ENCODE results near the gene CD300LG. TPM values are rescaled to one million over a fixed set of nuclear protein-coding genes. Genes with fewer than 3 reads are reported as not detected.

CD300LG gene
- total RNA-seq, 2 experiments from 2014 or later: not detected

- Mint-ChIP-seq H3K36me3 (ENCODE audit: low read depth) (no peaks in the 10 kb centered on the region), H3K9me3 (no peaks in the 10 kb centered on the region), H3K27ac (no peak overlapping the region), H3K27me3 (peaks cover 2% of the 10 kb centered on the region), H3K4me3 (no peak overlapping the region), H3K4me1 (no peaks in the 10 kb centered on the region)
- ChIA-PET CTCF (no interaction called here), POLR2A (no interaction called here)
- no peak for DNase-seq
Measured at GRCh38 chr17:43814026-43814425, 33.0 kb upstream of the CD300LG start.

GRCh38 chr17:43814714-43815113 lies 32.3 kb upstream of the CD300LG start:
- CTCF ChIA-PET: no interaction called here
- Mint-ChIP-seq H3K27ac (no peak overlapping the region), H3K27me3 (peaks cover 2% of the 10 kb centered on the region), H3K4me3 (no peak overlapping the region), H3K9me3 (no peaks in the 10 kb centered on the region), H3K4me1 (no peaks in the 10 kb centered on the region), H3K36me3 (ENCODE audit: low read depth) (no peaks in the 10 kb centered on the region)
- POLR2A ChIA-PET: no interaction called here
- no peak for DNase-seq

- no peak overlapping the region for H3K4me3 Mint-ChIP-seq
- no peaks in the 10 kb centered on the region for H3K4me1 Mint-ChIP-seq
- no peaks in the 10 kb centered on the region for H3K27me3 Mint-ChIP-seq
- H3K36me3 Mint-ChIP-seq (ENCODE audit: low read depth): no peaks in the 10 kb centered on the region
- CTCF ChIA-PET: interaction anchor here (1.6 to 2.0 kb wide), 3 partner anchors 23 to 38 kb away, joined by 3 to 6 read pairs (median 4); partner anchors contain the start of genes CD300LG and DUSP3
- POLR2A ChIA-PET: no interaction called here
- H3K27ac Mint-ChIP-seq: no peak overlapping the region
- no peaks in the 10 kb centered on the region for H3K9me3 Mint-ChIP-seq
- no peak for DNase-seq
Measured at GRCh38 chr17:43816336-43817320, 30.3 kb upstream of the CD300LG start.

GRCh38 chr17:43817826-43818225 lies 29.1 kb upstream of the CD300LG start:
- no peak overlapping the region for H3K27ac Mint-ChIP-seq
- CTCF ChIA-PET: interaction anchor here (1.0 to 2.0 kb wide), 5 partner anchors 22 to 104 kb away, joined by 3 to 6 read pairs (median 3); partner anchors contain the start of genes CD300LG and DUSP3
- H3K4me1 Mint-ChIP-seq: no peaks in the 10 kb centered on the region
- H3K4me3 Mint-ChIP-seq: no peak overlapping the region
- POLR2A ChIA-PET: no interaction called here
- no peaks in the 10 kb centered on the region for H3K27me3 Mint-ChIP-seq
- no peaks in the 10 kb centered on the region for H3K9me3 Mint-ChIP-seq
- DNase-seq: no peak
- H3K36me3 Mint-ChIP-seq (ENCODE audit: low read depth): no peaks in the 10 kb centered on the region

GRCh38 chr17:43818966-43819365 lies 28.0 kb upstream of the CD300LG start:
- H3K4me3 Mint-ChIP-seq: no peak overlapping the region
- no peak overlapping the region for H3K27ac Mint-ChIP-seq
- DNase-seq: no peak
- H3K27me3 Mint-ChIP-seq: no peaks in the 10 kb centered on the region
- H3K36me3 Mint-ChIP-seq (ENCODE audit: low read depth): no peaks in the 10 kb centered on the region
- CTCF ChIA-PET: interaction anchor here (1.0 to 1.3 kb wide), 2 partner anchors 12 to 33 kb away, joined by 3 to 4 read pairs; no protein-coding TSS in a partner anchor
- POLR2A ChIA-PET: no interaction called here
- no peaks in the 10 kb centered on the region for H3K4me1 Mint-ChIP-seq
- H3K9me3 Mint-ChIP-seq: no peaks in the 10 kb centered on the region

- H3K9me3 Mint-ChIP-seq: no peaks in the 10 kb centered on the region
- ChIA-PET POLR2A (no interaction called here), CTCF (no interaction called here)
- H3K27me3 Mint-ChIP-seq: no peaks in the 10 kb centered on the region
- no peak overlapping the region for H3K4me3 Mint-ChIP-seq
- H3K27ac Mint-ChIP-seq: no peak overlapping the region
- no peak for DNase-seq
- H3K4me1 Mint-ChIP-seq: no peaks in the 10 kb centered on the region
- H3K36me3 Mint-ChIP-seq (ENCODE audit: low read depth): no peaks in the 10 kb centered on the region
Measured at GRCh38 chr17:43820759-43821158, 26.2 kb upstream of the CD300LG start.

- no peaks in the 10 kb centered on the region for H3K9me3 Mint-ChIP-seq
- no peak for DNase-seq
- POLR2A ChIA-PET: no interaction called here
- H3K4me1 Mint-ChIP-seq: no peaks in the 10 kb centered on the region
- no peaks in the 10 kb centered on the region for H3K36me3 Mint-ChIP-seq (ENCODE audit: low read depth)
- H3K4me3 Mint-ChIP-seq: no peak overlapping the region
- CTCF ChIA-PET: interaction anchor here (0.6 kb wide), 1 partner anchor 179 kb away, joined by 3 read pairs; no protein-coding TSS in a partner anchor
- H3K27ac Mint-ChIP-seq: no peak overlapping the region
- no peaks in the 10 kb centered on the region for H3K27me3 Mint-ChIP-seq
Measured at GRCh38 chr17:43822570-43823190, 24.3 kb upstream of the CD300LG start.

GRCh38 chr17:43823350-43824084 lies 23.5 kb upstream of the CD300LG start:
- Mint-ChIP-seq H3K4me1 (no peaks in the 10 kb centered on the region), H3K9me3 (no peaks in the 10 kb centered on the region), H3K27ac (no peak overlapping the region), H3K4me3 (no peak overlapping the region), H3K36me3 (ENCODE audit: low read depth) (no peaks in the 10 kb centered on the region), H3K27me3 (no peaks in the 10 kb centered on the region)
- POLR2A ChIA-PET: no interaction called here
- no peak for DNase-seq
- CTCF ChIA-PET: interaction anchor here (0.6 to 2.0 kb wide), 2 partner anchors 23 to 180 kb away, joined by 3 to 5 read pairs; no protein-coding TSS in a partner anchor

- Mint-ChIP-seq H3K4me3 (no peak overlapping the region), H3K27me3 (peaks cover 3% of the 10 kb centered on the region), H3K27ac (no peak overlapping the region), H3K9me3 (no peaks in the 10 kb centered on the region), H3K36me3 (ENCODE audit: low read depth) (no peaks in the 10 kb centered on the region), H3K4me1 (no peaks in the 10 kb centered on the region)
- ChIA-PET CTCF (interaction anchor here (2.0 kb wide), 1 partner anchor 20 kb away, joined by 5 read pairs; no protein-coding TSS in a partner anchor), POLR2A (interaction anchor here (0.6 kb wide), 1 partner anchor 227 kb away, joined by 3 read pairs; no protein-coding TSS in a partner anchor)
- no peak for DNase-seq
Measured at GRCh38 chr17:43825567-43825966, 21.4 kb upstream of the CD300LG start.

GRCh38 chr17:43826206-43826605 lies 20.8 kb upstream of the CD300LG start:
- POLR2A ChIA-PET: interaction anchor here (0.6 kb wide), 1 partner anchor 228 kb away, joined by 3 read pairs; no protein-coding TSS in a partner anchor
- Mint-ChIP-seq H3K9me3 (no peaks in the 10 kb centered on the region), H3K4me3 (no peak overlapping the region), H3K4me1 (peaks cover 3% of the 10 kb centered on the region), H3K27ac (no peak overlapping the region), H3K36me3 (ENCODE audit: low read depth) (no peaks in the 10 kb centered on the region), H3K27me3 (peaks cover 9% of the 10 kb centered on the region)
- CTCF ChIA-PET: interaction anchor here (1.5 kb wide), 1 partner anchor 20 kb away, joined by 4 read pairs; no protein-coding TSS in a partner anchor
- DNase-seq: no peak

- ChIA-PET CTCF (interaction anchor here (1.5 kb wide), 1 partner anchor 19 kb away, joined by 4 read pairs; no protein-coding TSS in a partner anchor), POLR2A (no interaction called here)
- DNase-seq: no peak
- H3K27ac Mint-ChIP-seq: no peak overlapping the region
- H3K36me3 Mint-ChIP-seq (ENCODE audit: low read depth): no peaks in the 10 kb centered on the region
- peaks cover 22% of the 10 kb centered on the region for H3K27me3 Mint-ChIP-seq
- peaks cover 6% of the 10 kb centered on the region for H3K4me1 Mint-ChIP-seq
- H3K9me3 Mint-ChIP-seq: no peaks in the 10 kb centered on the region
- no peak overlapping the region for H3K4me3 Mint-ChIP-seq
Measured at GRCh38 chr17:43827596-43827995, 19.4 kb upstream of the CD300LG start.

GRCh38 chr17:43829738-43830137 lies 17.2 kb upstream of the CD300LG start:
- no peaks in the 10 kb centered on the region for H3K9me3 Mint-ChIP-seq
- H3K27ac Mint-ChIP-seq: no peak overlapping the region
- H3K36me3 Mint-ChIP-seq (ENCODE audit: low read depth): no peaks in the 10 kb centered on the region
- DNase-seq: no peak
- peaks cover 13% of the 10 kb centered on the region for H3K4me1 Mint-ChIP-seq
- ChIA-PET CTCF (no interaction called here), POLR2A (no interaction called here)
- H3K4me3 Mint-ChIP-seq: no peak overlapping the region
- peaks cover 36% of the 10 kb centered on the region for H3K27me3 Mint-ChIP-seq

Measured in activated CD4-positive, alpha-beta T cell treated with anti-CD3 and anti-CD28 coated beads, Interleukin-2, amount 10 ng/mL, durations not matched to agents 7 days and 5 days (primary cell).